ENCODE measurements around the gene TCHP. TPM values are rescaled to one million over a fixed set of nuclear protein-coding genes. Genes with fewer than 3 reads are reported as not detected.

TCHP gene
- total RNA-seq, 1 experiment from 2014 or later = 13.3 TPM

DNA sequence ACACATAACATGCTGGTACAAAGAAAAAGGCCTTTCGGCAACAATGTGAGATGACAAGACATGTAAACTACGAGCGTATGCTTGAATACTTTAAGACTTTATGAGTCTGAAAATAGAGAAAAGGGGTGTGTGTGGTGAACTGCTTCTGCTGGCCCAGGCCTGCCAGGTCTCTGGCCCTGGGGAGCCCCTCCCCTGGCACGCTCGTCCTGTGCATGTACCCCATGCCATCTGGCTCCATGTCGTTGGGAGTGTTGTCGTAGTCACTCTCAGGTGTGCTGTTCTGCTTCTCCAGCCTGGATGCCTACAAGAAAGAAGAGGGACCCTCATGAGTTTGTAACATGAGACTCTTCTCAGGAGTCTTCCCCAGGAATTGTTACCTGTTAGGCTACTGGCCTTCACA, 38.9 kb downstream of the TCHP start:
- Histone ChIP-seq H4K8ac (replicated peaks; ENCODE audit: insufficient read length, low read depth, low read length) (no peak overlapping the region), H4K91ac (ENCODE audit: insufficient read length, low read depth, low read length) (no peak overlapping the region), H2BK15ac (ENCODE audit: low read depth, low read length) (no peak overlapping the region), H3T11ph (ENCODE audit: low read length) (no peak overlapping the region), H3K9me3 (ENCODE audit: control insufficient read depth, low read depth, low read length) (no peaks in the 10 kb centered on the region), H3K56ac (ENCODE audit: insufficient read length, low read depth, low read length) (no peak overlapping the region), H3K23me2 (ENCODE audit: insufficient read length, low read depth, low read length, poor library complexity, severe bottlenecking) (no peaks in the 10 kb centered on the region), H2BK5ac (ENCODE audit: insufficient read length, low read length) (no peak overlapping the region), H3K18ac (ENCODE audit: insufficient read length, low read depth, low read length) (no peak overlapping the region), H4K5ac (ENCODE audit: insufficient read length, low read depth, low read length) (no peak overlapping the region), H3K23ac (ENCODE audit: insufficient read length, low read depth, low read length) (no peak overlapping the region), H3K79me2 (ENCODE audit: insufficient read depth, low read length) (no peaks in the 10 kb centered on the region), H3K27ac (ENCODE audit: insufficient read length, low read depth, low read length) (no peak overlapping the region), H3K79me1 (ENCODE audit: insufficient read depth, low read depth, low read length, poor library complexity, severe bottlenecking) (no peaks in the 10 kb centered on the region), H3K14ac (ENCODE audit: insufficient read depth, low read length) (no peak overlapping the region), H2AFZ (ENCODE audit: low read length) (no peak overlapping the region), H3K27me3 (ENCODE audit: insufficient read depth, low read length) (no peaks in the 10 kb centered on the region), H3K9ac (ENCODE audit: extremely low read depth, insufficient read length, low read length) (no peak overlapping the region), H2AK5ac (ENCODE audit: insufficient read length, low read length) (no peak overlapping the region), H2BK20ac (ENCODE audit: low read depth, low read length, poor library complexity, severe bottlenecking) (no peak overlapping the region), H3K4me1 (ENCODE audit: insufficient read depth, low read length) (no peaks in the 10 kb centered on the region), H4K20me1 (ENCODE audit: control insufficient read depth, insufficient read depth, insufficient read length) (no peaks in the 10 kb centered on the region), H3K4me2 (ENCODE audit: insufficient read depth, insufficient read length, low read length) (no peak overlapping the region), H2BK12ac (ENCODE audit: insufficient read length, low read depth, low read length) (no peak overlapping the region), H3K4ac (ENCODE audit: low read depth, low read length) (no peak overlapping the region), H2BK120ac (ENCODE audit: low read depth, low read length, poor library complexity, severe bottlenecking) (no peak overlapping the region)
- Mint-ChIP-seq H3K36me3 (ENCODE audit: insufficient read depth in 1 of 3, low read depth in 3 of 3) (peaks cover 0 to 33% (median 16%) of the 10 kb centered on the region in 3 experiments; a peak in 5 of 7 replicates), H3K4me3 (no peak overlapping the region), H3K27me3 (ENCODE audit: low read depth) (no peaks in the 10 kb centered on the region), H3K9me3 (no peaks in the 10 kb centered on the region), H3K4me1 (no peaks in the 10 kb centered on the region), H3K27ac (no peak overlapping the region; a peak in 1 of 7 replicates)
- no peak for DNase-seq
- WGBS (ENCODE audit: extremely low coverage, insufficient read length, low lambda C conversion rate) = no CpG with 5 or more reads among the region's 7 CpGs
- TF ChIP-seq, protein P1, sequence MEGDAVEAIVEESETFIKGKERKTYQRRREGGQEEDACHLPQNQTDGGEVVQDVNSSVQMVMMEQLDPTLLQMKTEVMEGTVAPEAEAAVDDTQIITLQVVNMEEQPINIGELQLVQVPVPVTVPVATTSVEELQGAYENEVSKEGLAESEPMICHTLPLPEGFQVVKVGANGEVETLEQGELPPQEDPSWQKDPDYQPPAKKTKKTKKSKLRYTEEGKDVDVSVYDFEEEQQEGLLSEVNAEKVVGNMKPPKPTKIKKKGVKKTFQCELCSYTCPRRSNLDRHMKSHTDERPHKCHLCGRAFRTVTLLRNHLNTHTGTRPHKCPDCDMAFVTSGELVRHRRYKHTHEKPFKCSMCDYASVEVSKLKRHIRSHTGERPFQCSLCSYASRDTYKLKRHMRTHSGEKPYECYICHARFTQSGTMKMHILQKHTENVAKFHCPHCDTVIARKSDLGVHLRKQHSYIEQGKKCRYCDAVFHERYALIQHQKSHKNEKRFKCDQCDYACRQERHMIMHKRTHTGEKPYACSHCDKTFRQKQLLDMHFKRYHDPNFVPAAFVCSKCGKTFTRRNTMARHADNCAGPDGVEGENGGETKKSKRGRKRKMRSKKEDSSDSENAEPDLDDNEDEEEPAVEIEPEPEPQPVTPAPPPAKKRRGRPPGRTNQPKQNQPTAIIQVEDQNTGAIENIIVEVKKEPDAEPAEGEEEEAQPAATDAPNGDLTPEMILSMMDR (conservative IDR thresholded peaks at IDR 0.05) = no peak

All from H9 (cell line).